ENCODE results near the gene FNBP1L.

Gene FNBP1L

DNA sequence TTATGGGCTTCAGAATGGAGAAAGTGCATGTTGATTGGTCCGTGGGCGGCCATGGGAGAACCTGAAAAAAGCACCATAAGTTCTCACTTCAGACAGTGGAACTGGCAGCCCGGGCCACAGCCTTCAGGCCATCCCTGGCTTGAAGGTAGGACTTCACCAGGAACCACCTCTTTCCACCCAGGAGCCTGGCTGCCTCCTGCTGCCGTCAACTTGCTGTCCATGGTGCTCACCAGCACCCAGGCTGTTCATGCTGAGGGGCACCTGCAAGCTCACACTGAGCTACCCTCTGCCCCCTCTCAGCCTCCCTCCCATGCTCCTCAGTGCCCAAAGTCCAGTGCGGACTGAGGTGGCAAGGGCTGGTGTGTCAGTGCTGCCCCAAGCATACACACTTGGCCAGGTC lies 12.9 kb upstream of the FNBP1L start:
- no peak for DNase-seq (ENCODE audit: low read depth in 2 of 2)
- no peak overlapping the region for H3K4me3 ChIP-seq (replicated peaks in 1 of 2; ENCODE audit: low read depth in 2 of 2, low read length in 2 of 2)
- TF ChIP-seq, protein P1, sequence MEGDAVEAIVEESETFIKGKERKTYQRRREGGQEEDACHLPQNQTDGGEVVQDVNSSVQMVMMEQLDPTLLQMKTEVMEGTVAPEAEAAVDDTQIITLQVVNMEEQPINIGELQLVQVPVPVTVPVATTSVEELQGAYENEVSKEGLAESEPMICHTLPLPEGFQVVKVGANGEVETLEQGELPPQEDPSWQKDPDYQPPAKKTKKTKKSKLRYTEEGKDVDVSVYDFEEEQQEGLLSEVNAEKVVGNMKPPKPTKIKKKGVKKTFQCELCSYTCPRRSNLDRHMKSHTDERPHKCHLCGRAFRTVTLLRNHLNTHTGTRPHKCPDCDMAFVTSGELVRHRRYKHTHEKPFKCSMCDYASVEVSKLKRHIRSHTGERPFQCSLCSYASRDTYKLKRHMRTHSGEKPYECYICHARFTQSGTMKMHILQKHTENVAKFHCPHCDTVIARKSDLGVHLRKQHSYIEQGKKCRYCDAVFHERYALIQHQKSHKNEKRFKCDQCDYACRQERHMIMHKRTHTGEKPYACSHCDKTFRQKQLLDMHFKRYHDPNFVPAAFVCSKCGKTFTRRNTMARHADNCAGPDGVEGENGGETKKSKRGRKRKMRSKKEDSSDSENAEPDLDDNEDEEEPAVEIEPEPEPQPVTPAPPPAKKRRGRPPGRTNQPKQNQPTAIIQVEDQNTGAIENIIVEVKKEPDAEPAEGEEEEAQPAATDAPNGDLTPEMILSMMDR (IDR thresholded peaks at IDR 0.05; ENCODE audit: low read depth, low read length), result no peak

DNA sequence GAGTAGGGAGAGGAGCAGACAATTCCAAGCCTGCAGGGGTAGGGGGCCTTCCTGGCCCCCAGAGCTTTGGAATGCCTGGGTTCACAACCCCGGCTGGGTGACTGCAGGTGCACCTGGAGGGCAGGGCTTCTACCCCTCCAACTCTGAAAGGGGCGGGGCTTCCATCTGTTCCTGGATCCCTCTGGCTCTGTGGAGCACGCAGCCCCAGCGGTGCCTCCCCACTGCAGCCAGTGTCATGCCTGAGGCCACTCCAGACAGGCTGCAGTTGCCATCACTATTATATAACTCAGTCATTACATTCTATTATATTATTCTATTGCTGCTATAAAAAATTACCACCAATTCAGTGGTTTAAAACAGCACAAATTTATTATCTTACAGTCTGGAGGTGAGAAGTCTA lies 12.5 kb upstream of the FNBP1L start:
- H3K4me3 ChIP-seq (replicated peaks in 1 of 2; ENCODE audit: low read depth in 2 of 2, low read length in 2 of 2), result no peak overlapping the region
- TF ChIP-seq, protein P1 (IDR thresholded peaks at IDR 0.05; ENCODE audit: low read depth, low read length), result no peak
- DNase-seq (ENCODE audit: low read depth in 2 of 2), result no peak

- TF ChIP-seq, protein P1 (IDR thresholded peaks at IDR 0.05; ENCODE audit: low read depth, low read length), result no peak
- no peak overlapping the region for H3K4me3 ChIP-seq (replicated peaks in 1 of 2; ENCODE audit: low read depth in 2 of 2, low read length in 2 of 2)
- no peak for DNase-seq (ENCODE audit: low read depth in 2 of 2)
Measured at GRCh38 chr1:93436496-93436895, 11.4 kb upstream of the FNBP1L start.

DNA sequence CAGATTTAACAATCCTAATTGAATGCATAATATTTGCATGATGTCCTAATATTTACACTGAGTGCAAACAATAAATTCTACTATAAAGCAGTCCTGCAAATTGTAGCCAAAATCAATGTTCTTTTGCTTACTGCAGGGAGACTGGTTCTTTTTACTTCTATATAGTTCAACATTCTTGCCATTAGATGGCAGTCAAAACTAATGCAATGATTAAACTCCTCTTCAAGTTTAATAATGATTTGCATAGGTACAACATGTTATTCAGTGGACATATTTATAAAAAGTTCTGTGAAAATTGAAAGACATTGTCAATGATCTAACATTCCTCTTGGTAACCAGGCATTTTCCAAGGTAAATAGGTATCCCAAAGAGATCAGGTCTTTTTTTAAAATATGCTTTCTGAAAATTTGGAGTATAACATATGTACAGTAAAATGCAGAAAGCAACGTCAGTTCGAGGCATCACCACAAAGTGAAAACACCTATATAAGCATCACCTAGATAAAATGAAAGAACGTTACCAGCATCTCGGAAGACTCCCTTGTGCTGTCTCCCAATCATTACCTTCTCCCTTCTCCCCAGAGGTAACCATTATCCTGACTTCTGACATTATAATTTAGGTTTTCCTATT lies 9.8 kb upstream of the FNBP1L start:
- no peak overlapping the region for H3K4me3 ChIP-seq (replicated peaks in 1 of 2; ENCODE audit: low read depth in 2 of 2, low read length in 2 of 2)
- DNase-seq (ENCODE audit: low read depth in 2 of 2), result peak; percentile 78 to 80
- TF ChIP-seq, protein P1 (IDR thresholded peaks at IDR 0.05; ENCODE audit: low read depth, low read length), result peak; percentile 32

GRCh38 chr1:93438716-93439115 lies 9.2 kb upstream of the FNBP1L start:
- H3K4me3 ChIP-seq (replicated peaks in 1 of 2; ENCODE audit: low read depth in 2 of 2, low read length in 2 of 2), result no peak overlapping the region
- DNase-seq (ENCODE audit: low read depth in 2 of 2), result no peak
- TF ChIP-seq, protein P1 (IDR thresholded peaks at IDR 0.05; ENCODE audit: low read depth, low read length), result no peak

DNA sequence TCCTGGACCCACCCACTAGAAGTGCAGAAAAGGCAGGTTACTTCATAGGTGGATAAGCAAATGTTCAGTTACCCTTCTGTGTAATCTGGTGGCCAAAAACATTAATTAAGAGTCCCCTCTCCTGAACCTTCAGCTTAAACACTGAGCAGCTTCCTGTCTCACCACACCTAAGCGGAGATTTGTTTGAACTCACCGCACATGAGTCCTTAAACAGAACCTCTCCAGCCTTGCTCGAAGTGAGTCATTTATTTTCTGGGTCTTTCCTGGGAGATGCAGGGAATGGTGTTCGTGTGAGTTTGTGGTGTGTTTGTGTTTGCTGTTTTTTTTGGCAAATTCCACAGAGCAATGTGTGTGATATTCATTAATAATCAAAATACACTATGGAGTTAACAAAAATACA lies 7.6 kb upstream of the FNBP1L start:
- TF ChIP-seq, protein P1 (IDR thresholded peaks at IDR 0.05; ENCODE audit: low read depth, low read length), result no peak
- no peak for DNase-seq (ENCODE audit: low read depth in 2 of 2)
- no peak overlapping the region for H3K4me3 ChIP-seq (replicated peaks in 1 of 2; ENCODE audit: low read depth in 2 of 2, low read length in 2 of 2)

DNA sequence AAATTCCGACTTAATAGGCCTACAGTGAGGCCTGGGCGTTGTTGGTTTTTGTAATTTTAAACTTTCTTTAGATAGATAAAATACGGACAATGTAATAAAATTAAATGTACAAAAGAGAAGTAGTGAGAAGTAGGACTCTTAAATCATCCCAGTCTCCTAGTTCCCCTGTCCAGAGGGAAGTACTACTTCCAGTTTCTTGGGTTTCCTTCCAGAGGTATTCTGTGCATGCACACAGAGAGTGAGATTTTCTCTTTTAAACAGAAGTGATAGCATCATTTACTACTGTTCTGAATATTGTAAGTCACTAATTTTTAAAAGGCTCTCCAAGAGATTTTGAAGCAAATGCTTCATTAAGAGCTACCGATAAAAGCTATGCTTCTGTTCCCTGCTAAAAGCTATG lies 7.2 kb upstream of the FNBP1L start:
- no peak for DNase-seq (ENCODE audit: low read depth in 2 of 2)
- TF ChIP-seq, protein P1 (IDR thresholded peaks at IDR 0.05; ENCODE audit: low read depth, low read length), result no peak
- no peak overlapping the region for H3K4me3 ChIP-seq (replicated peaks in 1 of 2; ENCODE audit: low read depth in 2 of 2, low read length in 2 of 2)
